Activated naive CD4-positive, alpha-beta T cell treated with anti-CD3 and anti-CD28 coated beads, Interleukin-2, amount 50 U/mL, for 72 hours (primary cell): Measurements from ENCODE around the gene CFAP410. TPM values are rescaled to one million over a fixed set of nuclear protein-coding genes. Genes with fewer than 3 reads are reported as not detected.
A peak's percentile ranks its signal among the peaks of the same experiment; 100 is the strongest.
"Not testable (repeated sequence)": the region's sequence is repeated elsewhere in the genome, so short reads cannot be mapped to it uniquely, and the experiment has no call there.

Experiments
- ATAC-seq, 2 donors: fragments of 150-1000 bp; cut with Tn5 transposase; 2 replicates each; pipeline ENCODE4 v1.10.0; 2021; ENCODE audit warnings: mild to moderate bottlenecking in 2 of 2, moderate library complexity in 2 of 2
- DNase-seq, 2 donors: peaks; one replicate each; pipeline ENCODE4 v3.0.0; 2021 to 2022; ENCODE audit warnings: low spot score in 2 of 2
- H3K27ac Mint-ChIP-seq, 2 donors: one replicate each; pipeline ENCODE4 v1.8.0; 2022; ENCODE audit warnings: mild to moderate bottlenecking in 2 of 2, mixed read lengths in 2 of 2
- H3K36me3 Mint-ChIP-seq, 2 donors: one replicate each; pipeline ENCODE4 v1.8.0; 2022; ENCODE audit warnings: mixed read lengths in 2 of 2
- H3K9me3 Mint-ChIP-seq, 2 donors: one replicate each; pipeline ENCODE4 v1.8.0; 2022; ENCODE audit warnings: mixed read lengths in 2 of 2
- total RNA-seq, 2 donors: library from RNA; stranded (reverse); gene quantifications; one replicate each; pipeline ENCODE4 v1.2.3, GENCODE V29; 2022

Gene CFAP410
- total RNA-seq, 2 donors from 2014 or later = 16.5 to 17.3 TPM

DNA sequence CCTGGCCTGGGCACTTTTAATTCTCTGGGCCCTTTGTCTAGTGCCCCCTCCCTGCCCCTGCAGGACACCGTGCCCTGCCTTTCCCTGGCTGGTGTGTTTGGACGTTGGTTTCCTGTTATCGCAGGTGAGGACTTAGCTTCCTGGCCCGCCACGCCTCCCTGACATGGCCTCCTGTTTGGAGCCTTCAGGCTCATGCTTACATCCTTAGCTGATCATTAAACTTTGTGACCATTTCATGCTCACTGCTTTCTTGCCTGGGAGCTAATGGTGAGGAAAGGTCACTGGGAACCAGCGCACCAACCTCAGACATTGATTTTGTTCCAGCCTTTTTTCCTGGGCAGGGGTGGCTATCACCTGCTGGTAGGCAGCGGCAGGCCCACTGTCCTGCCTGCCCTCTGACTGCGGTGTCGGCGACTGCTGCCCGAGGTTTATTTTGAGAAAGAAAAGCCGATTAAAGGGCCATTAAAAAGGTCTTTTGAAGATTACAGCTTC is 35.7 kb downstream of the CFAP410 start:
- H3K27ac Mint-ChIP-seq = peak overlapping the region in 1 of 2 donors; percentile 92
- H3K9me3 Mint-ChIP-seq = no peaks in the 10 kb centered on the region
- peaks cover 0 to 6% of the 10 kb centered on the region in 2 donors for H3K36me3 Mint-ChIP-seq
- ATAC-seq = no peak
- no peak for DNase-seq

DNA sequence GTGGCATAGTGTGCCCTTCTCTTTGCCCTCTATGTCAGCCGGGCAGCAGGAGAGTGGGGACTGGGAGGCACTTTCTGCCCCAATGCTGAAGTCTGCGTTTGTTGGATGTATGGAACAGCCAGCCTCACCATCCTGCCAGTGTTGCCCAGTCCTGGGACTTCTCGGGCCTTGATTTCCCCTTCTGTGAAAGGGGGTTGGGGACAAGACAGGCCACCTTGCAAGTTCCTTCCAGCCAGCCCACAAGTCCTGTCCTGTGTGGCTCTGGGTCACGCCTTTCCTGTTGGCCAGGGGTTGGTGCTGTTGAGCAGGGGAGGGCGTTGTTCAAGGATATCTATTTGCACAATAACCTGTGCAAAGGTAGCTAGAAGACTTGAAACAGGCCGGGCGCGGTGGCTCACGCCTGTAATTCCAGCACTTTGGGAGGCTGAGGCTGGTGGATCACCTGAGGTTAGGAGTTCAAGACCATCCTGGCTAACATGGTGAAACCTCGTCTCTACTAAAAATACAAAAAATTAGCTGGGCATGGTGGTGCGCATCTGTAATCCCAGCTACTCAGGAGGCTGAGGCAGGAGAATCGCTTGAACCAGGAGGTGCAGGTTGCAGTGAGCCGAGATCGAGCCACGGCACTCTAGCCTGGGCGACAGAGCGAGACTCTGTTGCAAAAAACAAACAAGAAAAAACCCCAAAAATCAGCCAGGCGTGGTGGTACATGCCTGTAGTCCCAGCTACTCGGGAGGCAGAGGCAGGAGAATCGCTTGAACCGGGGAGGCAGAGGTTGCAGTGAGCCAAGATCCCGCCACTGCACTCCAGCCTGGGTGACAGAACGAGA is 36.4 kb downstream of the CFAP410 start:
- ATAC-seq = not testable (repeated sequence)

GRCh38 chr21:44301961-44302406 is 37.2 kb downstream of the CFAP410 start:
- no peaks in the 10 kb centered on the region for H3K9me3 Mint-ChIP-seq
- H3K36me3 Mint-ChIP-seq = no peaks in the 10 kb centered on the region
- ATAC-seq (no peak), DNase-seq (no peak)
- H3K27ac Mint-ChIP-seq = peak overlapping the region in 1 of 2 donors; percentile 53

More for the DNA sequence above, 36.4 kb downstream of the CFAP410 start:
- not testable (repeated sequence) for DNase-seq, H3K9me3 Mint-ChIP-seq, H3K36me3 Mint-ChIP-seq
- H3K27ac Mint-ChIP-seq = peak overlapping the region in 1 of 2 donors; percentile 53

DNA sequence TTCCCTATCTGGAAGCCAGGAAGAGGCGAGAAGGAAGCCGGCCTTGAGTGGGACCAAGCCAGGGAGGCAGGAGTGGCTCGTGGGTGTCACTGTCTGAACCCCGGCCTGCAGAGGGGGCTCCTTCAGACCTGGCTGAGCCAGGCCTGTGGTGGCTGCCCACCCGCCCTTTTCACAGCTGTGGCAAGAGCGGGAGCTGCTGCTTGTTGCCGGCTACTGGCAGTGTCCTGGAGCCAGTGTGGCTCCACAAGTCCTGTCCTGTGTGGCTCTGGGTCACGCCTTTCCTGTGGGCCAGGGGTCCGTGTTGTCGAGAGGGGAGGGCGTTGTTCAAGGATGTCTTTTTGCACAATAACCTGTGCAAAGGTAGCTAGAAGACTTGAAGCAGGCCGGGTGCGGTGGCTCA is 38.0 kb downstream of the CFAP410 start:
- H3K27ac Mint-ChIP-seq = peak overlapping the region; percentile 74 to 93
- no peak for ATAC-seq

GRCh38 chr21:44300262-44300959 is 38.8 kb downstream of the CFAP410 start:
- Mint-ChIP-seq H3K9me3 (no peaks in the 10 kb centered on the region), H3K27ac (peak overlapping the region; percentile 74 to 93), H3K36me3 (no peaks in the 10 kb centered on the region)
- peak; percentile 68 to 72 for DNase-seq
- ATAC-seq = peak; percentile 50 to 59

More for the DNA sequence above, 38.0 kb downstream of the CFAP410 start:
- Mint-ChIP-seq H3K9me3 (no peaks in the 10 kb centered on the region), H3K36me3 (no peaks in the 10 kb centered on the region)
- no peak for DNase-seq

DNA sequence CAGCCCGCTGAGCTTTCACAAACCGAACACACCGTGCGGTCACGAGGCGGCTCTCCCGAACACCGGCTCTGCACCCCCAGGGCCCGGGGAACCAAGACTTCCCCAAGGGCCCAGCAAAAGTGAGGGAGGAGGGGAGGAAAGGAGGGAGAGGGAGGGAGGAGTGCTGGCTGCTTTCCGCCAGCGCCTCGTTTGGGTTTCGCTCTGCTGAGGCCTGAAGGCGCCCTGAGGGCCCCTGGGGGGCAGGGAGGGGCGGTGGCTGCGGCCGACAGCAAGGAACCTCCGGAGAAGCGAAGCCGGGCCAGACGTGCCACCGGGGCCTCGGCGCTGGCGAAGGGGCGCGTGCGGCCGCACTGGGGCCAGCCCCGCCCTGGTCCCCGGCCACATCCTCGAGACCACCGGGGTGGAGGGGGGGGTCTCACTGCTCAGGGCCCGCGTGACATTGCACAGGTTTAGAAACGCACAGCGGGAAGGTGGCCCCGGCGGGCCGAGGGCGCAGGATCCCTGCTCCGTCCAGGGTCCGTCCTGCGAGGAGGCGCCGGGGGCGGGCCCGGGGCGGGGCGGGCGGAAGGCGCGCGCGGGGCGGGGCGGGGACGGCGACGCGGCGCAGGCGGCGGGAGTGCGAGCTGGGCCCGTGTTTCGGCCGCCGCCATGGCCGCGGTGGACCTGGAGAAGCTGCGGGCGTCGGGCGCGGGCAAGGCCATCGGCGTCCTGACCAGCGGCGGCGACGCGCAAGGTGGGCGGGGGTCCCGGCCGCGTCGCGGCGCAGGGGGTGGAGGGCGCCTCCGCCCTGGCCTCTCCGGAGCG is 39.5 kb downstream of the CFAP410 start, which contains the start of gene PFKL:
Gene PFKL (plus strand): TSS at position 596 of the 804 bp plus-strand sequence. CDS start 53 bp downstream, at position 649.
- peak; percentile 77 to 84 for ATAC-seq
- Mint-ChIP-seq H3K9me3 (no peaks in the 10 kb centered on the region), H3K36me3 (no peaks in the 10 kb centered on the region), H3K27ac (peak within 1 kb of the TSS; percentile 83 to 93)
- peak; percentile 67 to 69 for DNase-seq

DNA sequence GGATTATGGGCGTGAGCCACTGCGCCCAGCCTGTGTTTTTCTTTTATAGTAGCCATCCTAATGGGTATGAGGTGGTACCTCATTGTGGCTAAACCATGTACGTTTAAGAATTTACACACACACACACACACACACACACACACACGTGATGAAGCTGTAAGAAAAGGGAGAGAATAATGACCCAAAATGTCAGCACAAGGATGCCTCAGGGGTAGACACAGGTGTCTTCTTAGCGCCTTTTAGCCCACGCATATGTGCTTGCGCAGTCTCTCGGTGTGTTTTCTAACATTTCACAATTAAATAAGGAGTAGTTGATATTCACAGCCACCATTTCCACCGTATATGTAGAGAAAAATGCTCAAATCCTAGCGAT is 40.1 kb downstream of the CFAP410 start:
- H3K36me3 Mint-ChIP-seq = no peaks in the 10 kb centered on the region
- peak overlapping the region; percentile 83 to 86 for H3K27ac Mint-ChIP-seq
- no peaks in the 10 kb centered on the region for H3K9me3 Mint-ChIP-seq
- ATAC-seq (peak in 1 of 2 donors; percentile 2), DNase-seq (no peak)

DNA sequence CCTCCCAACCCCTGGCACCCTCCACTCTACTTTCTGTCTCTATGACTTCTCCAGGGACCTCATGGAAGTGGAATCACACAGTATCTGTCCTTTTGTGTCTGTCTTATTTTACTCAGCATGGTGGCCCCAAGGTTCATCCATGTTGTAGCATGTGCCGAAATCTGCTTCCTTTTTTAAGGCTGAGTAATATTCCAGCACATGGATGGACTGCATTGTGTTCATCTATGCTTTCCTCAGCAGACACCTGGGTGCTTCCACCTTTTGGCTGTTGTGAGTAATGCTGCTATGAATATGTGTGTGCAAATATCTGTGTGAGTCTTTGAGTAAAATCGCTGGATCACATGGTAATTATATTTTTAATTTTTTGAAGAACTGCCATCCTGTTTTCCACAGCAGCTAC is 40.9 kb downstream of the CFAP410 start:
- ATAC-seq (no peak), DNase-seq (no peak)
- Mint-ChIP-seq H3K36me3 (no peaks in the 10 kb centered on the region), H3K9me3 (no peaks in the 10 kb centered on the region), H3K27ac (peak overlapping the region; percentile 47 to 83)

DNA sequence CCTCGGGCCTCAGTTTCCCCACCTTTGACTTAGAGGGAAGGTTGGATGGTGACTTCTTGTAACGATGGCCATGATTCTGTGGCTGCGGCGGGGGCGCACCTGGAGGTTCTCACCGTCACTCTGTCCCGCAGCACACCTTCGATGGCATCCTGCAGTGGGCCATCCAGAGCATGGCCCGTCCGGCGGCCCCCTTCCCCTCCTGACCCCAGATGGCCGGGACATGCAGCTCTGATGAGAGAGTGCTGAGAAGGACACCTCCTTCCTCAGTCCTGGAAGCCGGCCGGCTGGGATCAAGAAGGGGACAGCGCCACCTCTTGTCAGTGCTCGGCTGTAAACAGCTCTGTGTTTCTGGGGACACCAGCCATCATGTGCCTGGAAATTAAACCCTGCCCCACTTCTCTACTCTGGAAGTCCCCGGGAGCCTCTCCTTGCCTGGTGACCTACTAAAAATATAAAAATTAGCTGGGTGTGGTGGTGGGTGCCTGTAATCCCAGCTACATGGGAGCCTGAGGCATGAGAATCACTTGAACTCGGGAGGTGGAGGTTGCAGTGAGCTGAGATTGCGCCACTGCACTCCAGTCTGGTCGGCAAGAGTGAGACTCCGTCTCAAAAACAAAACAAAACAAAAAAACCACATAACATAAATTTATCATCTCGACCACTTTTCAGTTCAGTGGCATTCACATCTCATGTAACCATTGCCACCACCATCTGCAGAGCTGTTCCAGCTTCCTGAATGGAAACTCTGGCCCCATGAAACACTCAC is 41.5 kb downstream of the CFAP410 start:
- Mint-ChIP-seq H3K36me3 (no peaks in the 10 kb centered on the region), H3K27ac (peak overlapping the region; percentile 14 to 83), H3K9me3 (no peaks in the 10 kb centered on the region)
- peak; percentile 72 to 75 for DNase-seq
- ATAC-seq = peak; percentile 49 to 53

DNA sequence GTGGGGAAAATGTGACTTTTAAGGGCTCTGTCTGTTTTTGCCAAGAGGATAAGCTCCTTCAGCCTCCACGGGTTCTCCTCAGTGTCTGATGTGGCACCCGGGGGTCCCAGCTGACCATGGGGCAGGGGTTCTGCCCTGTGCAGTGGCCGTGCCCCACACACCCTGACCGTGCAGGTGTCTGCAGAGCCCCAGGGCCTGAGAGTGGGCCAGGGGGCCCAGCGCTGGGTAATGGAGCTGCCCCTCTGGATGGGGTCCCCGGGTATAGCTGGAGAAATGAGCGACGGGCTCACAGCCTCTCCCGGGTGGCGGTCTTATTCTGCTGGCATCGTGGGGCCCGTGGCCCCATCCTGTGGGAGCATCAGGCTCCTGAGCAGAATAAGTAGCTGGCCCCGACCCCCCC is 42.3 kb downstream of the CFAP410 start:
- no peaks in the 10 kb centered on the region for H3K9me3 Mint-ChIP-seq
- H3K36me3 Mint-ChIP-seq = no peaks in the 10 kb centered on the region
- ATAC-seq (no peak), DNase-seq (no peak)
- H3K27ac Mint-ChIP-seq = no peak overlapping the region

DNA sequence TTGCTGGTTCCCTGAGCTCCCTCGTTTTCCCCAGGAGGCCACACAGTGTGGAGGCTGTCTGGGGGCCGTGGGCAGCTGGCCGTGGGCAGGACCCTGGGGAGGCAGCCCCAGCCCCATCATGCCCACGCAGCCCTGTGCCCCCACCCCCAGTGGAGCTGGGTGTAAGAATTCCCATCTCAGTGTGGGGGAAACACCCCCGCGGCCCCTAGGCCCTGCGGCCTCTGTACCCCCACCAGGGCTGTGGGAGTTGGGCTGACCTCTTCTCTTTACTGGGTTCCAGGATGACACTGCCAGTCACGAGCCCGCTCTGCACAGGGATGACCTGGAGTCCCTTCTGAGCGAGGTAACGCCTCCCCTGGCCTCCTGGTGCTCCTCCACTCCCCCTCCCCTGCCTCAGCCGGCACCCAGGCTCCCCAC is 43.1 kb downstream of the CFAP410 start:
- Mint-ChIP-seq H3K36me3 (no peaks in the 10 kb centered on the region), H3K9me3 (no peaks in the 10 kb centered on the region), H3K27ac (no peak overlapping the region)
- ATAC-seq (no peak), DNase-seq (no peak)

DNA sequence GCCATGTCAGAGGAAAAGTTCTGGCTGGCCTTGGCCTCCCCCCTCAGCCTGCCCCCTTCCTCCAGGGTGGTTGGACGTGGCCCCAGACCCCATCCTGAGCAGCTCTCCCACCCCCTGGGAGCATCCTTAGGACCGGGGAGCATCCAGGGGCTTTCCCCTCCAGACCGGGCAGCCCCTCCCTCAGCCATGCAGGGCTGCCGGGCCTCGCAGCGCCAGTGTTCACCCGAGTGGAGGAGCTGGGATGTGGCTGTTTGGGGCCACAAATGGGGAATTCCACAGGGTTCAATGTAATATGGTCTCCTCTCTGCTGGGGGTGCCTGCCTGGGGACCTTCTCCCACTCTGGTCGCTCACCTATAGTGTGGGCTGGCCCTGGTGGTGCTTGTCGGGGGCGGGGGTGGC is 43.5 kb downstream of the CFAP410 start:
- ATAC-seq (no peak), DNase-seq (no peak)
- Mint-ChIP-seq H3K27ac (no peak overlapping the region), H3K36me3 (no peaks in the 10 kb centered on the region), H3K9me3 (no peaks in the 10 kb centered on the region)

- Mint-ChIP-seq H3K36me3 (no peaks in the 10 kb centered on the region), H3K9me3 (no peaks in the 10 kb centered on the region), H3K27ac (no peak overlapping the region)
- no peak for ATAC-seq
- no peak for DNase-seq
Measured at GRCh38 chr21:44295163-44295573, 44.0 kb downstream of the CFAP410 start.

DNA sequence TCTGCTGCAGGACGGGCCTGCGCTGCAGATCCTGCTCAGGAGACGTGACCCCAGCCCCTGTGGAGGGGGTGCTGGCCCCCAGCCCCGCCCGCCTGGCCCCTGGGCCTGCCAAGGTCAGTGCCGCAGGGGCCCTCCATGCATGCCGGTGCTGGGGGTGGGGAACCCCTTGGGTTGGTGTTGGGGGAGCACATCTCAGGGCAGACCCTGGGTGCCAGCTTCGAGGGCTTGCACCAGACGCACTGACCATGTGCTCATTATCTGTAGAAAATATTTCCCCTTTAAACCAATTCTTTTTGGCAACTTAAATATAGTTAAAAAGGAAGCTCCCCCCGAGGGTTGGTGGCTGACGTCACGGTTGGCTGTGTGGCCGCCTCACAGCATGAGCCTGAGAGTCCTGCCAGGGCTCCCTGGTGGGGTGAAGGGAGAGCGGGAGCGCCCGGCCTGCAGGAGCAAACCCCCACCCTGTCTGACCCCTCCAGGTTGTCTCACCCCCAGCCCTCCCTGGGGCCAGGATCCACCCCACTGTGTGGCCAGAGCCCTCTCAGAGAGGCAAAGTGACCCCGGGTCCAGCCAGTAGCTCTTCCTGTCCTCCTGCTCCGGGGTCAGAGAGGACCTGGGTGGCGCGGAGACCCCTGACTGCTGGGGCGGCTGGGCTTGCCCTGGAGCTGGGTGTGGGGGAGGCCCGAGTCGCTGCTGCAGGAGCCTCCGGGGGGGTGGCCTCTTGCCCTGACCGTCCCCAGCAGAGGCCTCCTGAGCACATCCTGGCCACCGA is 44.6 kb downstream of the CFAP410 start:
- Mint-ChIP-seq H3K27ac (no peak overlapping the region), H3K9me3 (no peaks in the 10 kb centered on the region), H3K36me3 (no peaks in the 10 kb centered on the region)
- DNase-seq (no peak), ATAC-seq (no peak)

GRCh38 chr21:44293551-44294231 is 45.5 kb downstream of the CFAP410 start:
- DNase-seq (no peak), ATAC-seq (no peak)
- H3K36me3 Mint-ChIP-seq = no peaks in the 10 kb centered on the region
- no peaks in the 10 kb centered on the region for H3K9me3 Mint-ChIP-seq
- H3K27ac Mint-ChIP-seq = no peak overlapping the region
